NCI-H748 treated with DMSO at 0.1 percent for 48 hours (cell line): Measurements from ENCODE around the gene HSPA1A.
"Not testable (repeated sequence)": the region's sequence is repeated elsewhere in the genome, so short reads cannot be mapped to it uniquely, and the experiment has no call there.

Source experiments
- DNase-seq: peaks from one replicate; lab custom pipeline; 2025; lab: John Stamatoyannopoulos, UW

HSPA1A gene

DNA sequence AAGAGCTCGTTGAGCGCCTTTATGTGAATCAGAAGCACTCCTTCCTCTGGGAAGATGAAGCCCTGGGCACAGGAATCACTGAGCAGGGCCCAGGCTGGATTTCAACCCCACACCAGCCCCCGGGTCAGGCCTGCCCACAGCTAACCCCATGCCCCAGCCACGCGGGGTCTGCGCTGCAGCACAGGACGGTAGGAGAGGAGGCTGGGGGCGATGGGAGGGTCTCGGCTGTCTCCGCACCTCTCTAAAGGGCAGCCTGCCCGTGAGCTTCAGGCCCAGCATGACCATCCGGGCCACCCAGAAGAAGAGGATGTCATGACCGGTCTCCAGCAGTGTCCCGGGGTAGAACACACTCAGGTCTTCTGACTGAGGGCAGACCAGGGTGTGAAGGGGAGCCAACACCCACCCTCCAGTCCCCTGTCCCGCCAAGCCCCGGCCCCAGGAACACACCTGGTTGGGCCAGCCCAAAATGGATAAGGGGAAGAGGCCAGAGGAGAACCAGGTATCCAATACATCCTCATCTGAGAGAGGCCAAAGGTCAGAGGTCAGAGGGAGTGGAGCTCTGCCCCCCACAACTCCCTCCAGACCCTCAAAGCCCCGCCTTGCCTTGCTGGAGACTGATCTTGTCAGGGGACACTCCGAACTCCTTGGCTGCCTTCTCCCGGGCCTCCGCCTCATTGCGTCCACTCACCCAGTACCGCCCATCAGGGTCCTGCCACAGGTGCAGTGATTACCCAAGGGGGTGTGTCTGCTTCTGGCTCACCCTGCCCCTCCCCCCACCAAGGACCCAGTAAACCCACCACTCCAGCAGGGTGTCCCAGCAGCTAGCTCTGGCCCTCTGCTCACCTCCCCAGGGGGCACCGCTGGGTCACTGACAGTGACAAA, 33.9 kb upstream of the HSPA1A start:
- DNase-seq: no peak

DNA sequence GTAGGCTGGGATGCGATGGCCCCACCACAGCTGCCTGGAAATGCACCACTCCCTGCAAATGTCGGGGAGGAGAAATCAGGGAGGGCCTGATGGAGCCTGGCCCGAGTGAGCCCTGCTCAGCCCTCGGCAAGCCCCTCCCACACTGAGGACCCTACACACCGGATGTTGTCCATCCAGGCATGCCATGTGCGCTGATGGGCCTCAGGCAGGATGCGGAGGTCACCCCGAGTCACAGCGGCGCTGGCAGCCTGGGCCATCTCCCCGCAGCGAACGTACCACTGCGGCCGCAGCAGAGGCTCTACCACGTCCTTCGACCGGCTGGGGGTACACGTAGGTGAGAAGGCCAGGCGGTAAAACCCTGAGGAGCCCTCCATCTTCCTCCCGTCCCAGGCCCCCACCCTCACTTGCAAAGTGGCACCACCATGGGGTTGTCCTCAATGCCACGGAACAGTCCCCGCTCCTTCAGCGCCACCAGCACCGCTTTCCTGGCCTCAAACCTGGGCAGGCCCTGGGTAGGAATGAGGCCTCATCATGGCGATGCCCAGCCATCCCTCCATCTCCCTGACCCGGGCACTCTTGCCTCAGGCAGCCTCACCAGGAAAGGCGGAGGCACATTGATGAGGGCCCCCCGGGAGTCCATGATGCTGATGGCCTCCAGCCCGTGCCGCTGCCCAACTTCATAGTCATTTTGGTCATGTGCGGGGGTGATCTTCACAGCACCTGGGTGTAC, 33.1 kb upstream of the HSPA1A start:
- DNase-seq: no peak

DNA sequence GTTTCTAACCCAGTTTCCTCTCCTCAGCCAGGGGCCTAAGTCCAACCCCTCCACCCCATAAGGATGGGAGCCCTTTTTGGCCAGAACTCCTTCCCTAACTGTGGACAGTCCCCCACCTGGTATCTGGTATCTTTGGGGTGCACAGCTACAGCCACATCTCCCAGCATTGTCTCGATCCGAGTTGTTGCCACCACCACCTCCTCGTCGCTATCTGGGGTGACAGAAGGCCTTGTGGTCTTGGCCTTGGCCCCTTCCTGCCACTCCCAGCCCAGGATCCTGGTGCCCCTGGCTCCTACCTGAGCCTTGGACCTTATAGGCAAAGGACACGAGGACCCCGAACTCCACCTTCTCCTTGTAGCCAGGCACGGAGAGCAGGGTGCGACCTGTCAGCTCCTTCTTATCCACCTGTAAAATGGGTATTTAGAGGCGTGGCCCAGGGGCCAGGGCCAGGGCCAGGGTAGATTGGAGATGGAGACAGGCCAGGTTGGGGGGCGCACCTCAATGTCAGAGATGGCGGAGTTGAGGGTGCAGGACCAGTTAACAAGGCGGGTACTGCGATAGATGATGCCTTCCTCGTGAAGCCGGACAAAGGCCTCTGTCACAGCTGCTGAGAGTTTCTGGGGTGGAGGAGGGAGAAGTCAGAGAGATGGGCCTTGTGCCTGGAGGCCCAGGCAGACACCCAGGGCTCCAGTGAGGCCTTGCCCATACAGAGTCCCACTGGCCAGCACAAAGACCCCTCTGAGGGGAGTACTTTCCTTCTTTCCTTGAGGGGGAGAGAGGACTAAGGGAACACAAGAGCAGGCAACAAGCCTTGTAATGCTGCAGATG, 31.0 kb upstream of the HSPA1A start:
- no peak for DNase-seq

DNA sequence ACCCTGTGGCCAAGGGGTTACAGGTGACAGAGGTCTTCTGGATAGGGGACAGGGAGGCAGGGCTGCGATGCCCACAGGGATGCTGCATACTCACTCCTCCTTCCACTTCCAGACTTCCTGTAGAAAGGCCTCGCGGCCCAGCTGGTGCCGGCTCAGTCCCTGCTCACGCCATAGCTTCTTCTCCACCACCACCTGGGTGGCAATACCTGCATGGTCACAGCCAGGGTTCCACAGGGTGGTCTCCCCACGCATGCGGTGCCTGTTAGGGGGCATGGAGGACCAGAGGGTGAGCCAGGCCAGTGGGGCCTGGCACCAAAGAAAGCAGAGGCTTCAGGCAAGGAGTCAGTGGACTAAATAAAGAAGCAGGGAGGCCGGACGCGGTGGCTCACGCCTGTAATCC, 29.9 kb upstream of the HSPA1A start:
- DNase-seq: no peak

DNA sequence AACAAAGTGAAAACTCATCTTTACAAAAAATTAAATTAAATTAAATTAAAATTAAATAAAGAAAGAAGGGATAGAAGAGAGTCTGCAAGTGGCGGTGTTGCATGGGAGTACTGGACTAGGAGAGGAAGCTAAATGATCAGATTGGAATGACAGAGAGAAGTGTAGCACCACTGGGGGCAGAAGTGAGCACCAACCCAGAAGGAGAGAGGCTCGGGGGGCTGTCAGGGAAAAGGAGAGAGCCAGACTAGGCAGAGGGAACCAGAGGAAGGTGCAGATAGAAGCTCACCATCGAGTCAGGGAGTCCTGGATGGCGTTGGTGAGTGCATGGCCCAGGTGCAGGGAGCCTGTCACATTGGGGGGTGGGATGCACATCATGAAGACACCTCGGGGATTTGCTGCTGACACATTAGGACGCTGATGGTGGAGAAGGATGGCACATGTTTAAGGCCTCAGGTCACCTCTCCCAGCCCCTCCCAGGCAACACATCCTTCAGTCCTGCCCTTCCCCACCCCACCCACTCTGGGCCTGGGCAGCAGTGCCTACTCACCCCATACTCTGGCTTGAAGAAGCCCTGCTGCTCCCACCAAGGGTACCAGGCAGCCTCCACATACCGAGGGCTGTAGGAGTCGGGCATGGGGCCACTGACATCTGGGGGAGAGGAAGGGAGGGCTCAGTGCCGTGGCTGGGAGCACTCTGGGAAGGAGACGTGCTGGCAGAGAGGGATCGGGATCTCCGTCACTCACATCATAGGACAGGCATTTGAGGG, 23.8 kb upstream of the HSPA1A start:
- DNase-seq: peak; percentile 12

DNA sequence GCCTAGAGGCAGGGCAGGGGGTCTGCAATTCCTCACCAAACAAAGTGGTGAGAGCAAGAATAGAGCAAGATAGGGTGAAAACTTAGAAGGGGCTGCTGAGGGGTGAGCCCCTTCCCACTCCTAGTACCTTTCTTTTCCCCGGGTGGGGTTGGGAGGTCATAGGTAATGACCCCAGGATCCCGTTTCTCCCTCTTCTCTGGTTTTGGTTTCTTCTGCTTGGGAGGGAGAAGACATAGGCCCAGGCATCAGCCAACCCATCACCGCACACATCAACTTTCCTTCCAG, 23.3 kb upstream of the HSPA1A start:
- no peak for DNase-seq

DNA sequence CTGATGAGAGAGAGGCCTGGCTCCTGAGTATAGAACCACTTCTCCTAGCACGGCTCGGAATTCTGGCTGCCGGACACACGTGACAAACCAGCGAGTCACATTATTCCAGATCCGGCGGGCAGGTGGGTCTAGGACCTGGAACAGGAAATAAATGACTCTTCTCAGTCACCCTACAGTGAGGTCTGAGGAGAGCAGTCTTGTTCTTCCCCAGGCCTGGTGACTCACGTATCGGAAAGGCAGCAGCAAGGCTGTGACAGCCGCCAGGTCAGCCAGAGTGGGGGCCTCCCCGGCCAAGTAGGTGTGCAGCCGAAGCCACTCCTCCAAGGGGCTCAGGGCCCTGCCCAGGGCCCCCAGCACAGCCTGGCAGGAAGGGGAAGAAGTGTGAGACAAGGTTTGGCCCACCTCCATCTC, 22.6 kb upstream of the HSPA1A start:
- no peak for DNase-seq

DNA sequence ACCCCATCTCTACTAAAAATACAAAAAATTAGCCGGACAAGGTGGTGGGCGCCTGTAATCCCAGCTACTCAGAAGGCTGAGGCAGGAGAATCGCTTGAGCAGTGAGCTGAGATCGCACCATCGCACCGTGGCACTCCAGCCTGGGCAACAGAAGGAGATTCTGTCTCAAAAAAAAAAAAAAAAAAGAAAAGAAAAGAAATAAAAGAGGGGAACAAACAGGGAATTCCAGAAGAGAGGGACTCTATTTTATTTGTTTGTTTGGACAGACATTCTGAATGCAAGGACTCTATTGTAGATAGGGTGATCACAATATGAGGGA, 21.5 kb upstream of the HSPA1A start:
- not testable (repeated sequence) for DNase-seq

DNA sequence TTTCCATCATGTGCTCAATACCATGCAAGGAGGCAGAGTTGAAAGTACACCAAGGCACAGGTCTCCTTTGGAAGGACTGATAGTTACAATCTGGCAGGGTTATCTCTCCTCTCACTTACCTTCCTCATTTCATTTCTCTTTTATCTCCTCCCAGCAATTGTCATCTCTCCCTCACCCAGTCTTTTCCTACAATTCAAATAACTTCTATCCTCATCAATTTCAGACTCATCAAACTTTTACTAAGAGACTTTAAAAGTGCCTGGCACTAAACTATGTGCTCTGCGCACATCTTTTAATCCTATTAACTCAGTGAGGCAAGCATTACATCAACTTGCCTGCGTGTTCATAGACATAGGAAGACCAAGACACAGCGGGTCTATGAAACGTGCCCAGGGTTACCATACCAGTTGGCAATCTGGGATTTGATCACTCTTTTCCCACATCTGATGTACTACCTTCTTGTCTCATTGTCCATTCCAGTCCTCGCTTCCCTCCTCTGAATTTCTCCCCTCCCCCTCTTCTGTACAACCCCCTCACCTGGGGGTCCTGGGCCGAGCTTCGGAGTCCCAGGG, 21.0 kb upstream of the HSPA1A start:
- DNase-seq: no peak

DNA sequence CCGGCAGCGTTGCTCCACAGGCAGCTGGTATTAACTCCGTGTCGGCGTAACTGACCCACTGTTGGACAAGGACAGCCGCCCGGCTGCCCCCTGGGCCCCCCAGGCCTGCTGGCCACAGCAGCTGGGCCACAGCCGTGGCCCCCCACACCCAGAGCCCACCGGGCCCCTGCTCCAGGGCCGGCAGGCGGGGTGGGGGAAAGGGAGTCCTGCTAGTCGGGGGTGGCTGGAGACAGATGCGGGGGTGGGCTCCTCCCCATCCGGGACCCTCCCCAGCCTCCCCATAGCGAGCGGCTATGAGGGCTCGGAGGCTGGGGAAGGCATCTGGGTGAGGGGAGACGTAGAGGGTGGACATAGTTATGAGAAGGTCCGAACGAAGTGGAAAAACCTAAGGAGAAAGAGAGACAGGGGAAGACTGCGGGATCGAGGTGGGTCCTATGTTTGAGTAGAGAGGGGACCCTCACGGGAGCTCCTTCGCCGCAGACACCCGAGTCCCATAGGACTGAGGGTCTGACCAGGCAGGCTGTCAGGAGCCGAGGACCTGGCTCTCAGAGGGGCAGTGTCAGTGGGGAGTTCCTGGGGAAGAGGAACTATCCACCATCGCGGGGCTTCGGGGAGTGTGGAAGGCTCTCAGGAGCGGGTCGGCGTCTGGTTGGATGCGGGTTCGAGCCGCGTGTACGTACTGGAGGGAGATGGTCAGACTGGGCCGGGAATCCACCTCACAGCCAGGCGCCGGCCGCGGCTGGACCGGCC, 20.3 kb upstream of the HSPA1A start:
- no peak for DNase-seq

DNA sequence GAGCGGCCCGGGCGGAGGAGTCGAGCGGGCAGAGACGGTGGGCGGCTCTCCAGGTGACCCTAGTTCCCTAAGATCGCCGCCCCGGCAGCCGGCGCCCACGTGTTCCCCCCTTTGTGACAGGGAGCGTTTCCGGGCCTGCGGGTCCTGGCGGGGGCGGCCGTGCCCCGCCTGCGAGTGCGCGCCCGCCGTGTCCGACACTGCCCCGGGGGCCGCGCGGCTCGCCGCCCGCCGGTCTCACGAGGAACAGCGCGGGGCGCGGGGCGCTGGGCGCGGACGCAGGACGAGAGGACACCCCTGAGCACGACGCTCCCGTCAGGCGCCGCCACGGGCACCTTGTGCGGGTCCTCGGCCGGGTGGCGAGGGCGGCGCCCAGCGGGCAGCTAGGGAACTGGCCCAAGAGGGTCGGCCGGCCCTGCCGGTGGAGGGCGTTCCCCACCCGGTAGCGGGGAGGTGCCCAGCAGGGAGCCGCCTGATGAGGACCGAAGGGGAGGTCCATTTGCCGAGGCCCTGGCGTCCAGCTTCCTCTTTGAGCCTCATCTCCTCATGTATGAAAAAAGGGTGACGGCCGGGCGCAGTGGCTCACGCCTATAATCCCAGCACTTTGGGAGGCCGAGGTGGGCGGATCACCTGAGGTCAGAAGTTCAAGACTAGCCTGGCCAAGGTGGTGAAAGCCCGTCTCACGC, 19.6 kb upstream of the HSPA1A start, which contains the start of gene VARS1:
Gene VARS1, minus strand, starts transcription at position 137 of the 683 bp plus-strand sequence. CDS start 535 bp downstream, outside the sequence.
- DNase-seq: peak; percentile 85

DNA sequence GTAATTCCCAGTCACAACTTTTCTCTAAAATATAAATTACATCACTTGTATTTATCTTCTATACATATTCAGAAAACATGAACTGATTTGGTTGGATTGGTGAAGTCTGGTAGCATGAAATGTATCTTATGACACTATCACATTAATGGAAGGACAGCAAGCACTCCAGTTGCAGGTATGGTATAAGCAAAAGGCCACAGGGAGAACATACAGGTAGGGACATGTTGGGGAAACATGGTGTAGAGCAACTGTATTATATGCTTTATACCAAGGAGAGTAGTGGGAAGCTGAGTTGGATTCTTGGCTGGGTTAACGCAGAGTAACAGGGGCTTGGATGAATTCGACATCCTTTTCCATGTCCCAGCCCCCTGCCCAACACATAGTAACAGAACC, 18.4 kb upstream of the HSPA1A start:
- no peak for DNase-seq

DNA sequence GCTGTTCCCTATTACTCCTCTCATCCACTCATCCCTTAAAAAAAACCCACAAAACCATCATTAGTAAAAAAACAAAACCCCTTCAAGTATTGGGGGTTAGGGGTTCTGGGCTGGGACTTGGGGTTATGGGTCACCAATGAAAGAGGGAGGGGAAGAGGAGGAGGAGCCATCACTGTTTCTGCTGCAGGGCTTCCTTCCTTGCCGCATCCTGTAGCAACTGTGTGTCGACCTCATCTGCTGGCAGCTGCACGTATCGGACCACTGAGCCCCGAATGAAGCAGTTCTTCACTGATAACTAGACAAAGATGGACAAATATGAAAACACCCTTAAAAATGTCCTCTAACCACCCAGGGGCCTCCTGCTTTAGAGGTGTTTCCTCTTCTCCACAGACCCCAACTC, 17.8 kb upstream of the HSPA1A start:
- DNase-seq: no peak

DNA sequence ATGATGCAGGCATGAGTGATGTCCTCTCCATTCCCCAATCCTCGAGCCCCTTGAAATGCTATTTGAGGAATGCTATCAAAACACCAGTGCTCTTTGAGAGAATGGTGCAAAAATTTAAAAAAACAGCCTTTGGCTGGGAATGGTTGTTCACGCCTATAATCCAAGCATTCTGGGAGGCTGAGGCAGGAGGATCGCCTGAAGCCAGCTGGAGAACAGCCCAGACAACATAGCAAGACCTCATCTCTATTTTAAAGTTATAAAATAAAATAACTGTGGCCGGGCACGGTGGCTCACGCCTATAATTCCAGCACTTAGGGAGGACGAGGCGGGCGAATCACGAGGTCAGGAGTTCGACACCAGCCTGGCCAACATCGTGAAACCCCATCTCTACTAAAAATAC, 15.6 kb upstream of the HSPA1A start:
- no peak for DNase-seq

DNA sequence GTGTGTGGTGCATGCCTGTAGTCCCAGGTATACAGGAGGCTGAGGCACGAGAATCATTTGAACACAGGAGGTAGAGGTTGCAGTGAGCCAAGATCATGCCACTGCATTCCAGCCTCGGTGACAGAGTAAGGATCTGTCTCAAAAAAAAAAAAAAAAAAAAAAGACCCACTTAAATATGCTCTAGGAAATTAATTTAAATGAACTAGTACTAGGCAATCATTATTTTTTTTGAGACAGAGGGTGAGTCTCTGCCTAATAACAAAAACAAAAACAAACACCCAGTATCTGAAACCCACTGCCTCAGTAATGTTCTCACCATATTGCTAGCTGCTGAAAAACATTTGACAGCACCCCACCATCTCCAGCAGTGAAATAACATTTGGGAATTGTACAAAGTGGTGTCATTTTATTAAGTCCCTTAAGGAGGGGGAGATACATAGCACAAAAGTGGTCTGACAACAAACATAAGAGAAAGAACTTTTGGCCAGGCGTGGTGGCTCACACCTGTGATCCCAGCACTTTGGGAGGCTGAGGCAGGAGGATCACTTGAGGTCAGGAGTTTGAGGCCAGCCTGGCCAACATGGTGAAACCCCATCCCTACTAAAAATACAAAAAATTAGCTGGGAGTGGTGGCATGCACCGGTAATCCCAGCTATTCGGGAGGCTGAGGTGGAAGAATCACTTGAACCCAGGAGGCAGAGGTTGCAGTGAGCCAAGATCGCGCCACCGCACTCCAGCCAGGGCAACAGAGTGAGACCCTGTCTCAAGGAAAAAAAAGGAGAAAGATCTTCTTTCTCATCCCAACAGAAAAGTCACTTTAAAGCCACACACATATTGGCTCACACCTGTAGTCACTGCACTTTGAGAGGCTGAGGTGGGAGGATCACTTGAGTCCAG, 14.1 kb upstream of the HSPA1A start:
- DNase-seq: not testable (repeated sequence)

DNA sequence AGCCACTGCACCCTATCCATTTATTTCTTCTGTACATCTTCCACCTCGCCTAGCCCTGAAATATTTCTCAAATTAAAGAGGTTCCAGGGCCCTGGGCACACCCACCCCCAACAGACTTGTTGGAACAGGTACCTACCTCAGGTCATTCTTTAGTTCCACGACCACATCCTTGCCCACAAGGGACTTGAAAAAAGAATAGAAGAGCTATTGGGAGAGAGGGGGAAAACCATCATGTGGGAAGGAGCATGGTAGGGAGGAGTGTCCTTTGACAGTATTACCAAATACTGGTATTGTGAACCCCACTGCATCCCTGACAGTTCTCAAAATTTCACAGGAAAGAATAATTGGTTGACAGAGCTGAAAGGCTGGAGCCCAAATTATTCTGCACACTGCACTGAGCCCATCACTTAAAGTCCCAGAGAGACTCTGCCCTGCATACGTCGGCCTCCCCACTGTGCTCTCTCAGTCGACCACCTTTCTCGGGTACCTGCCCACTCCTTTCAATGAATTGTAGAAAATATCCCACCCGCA, 9.3 kb upstream of the HSPA1A start:
- no peak for DNase-seq

DNA sequence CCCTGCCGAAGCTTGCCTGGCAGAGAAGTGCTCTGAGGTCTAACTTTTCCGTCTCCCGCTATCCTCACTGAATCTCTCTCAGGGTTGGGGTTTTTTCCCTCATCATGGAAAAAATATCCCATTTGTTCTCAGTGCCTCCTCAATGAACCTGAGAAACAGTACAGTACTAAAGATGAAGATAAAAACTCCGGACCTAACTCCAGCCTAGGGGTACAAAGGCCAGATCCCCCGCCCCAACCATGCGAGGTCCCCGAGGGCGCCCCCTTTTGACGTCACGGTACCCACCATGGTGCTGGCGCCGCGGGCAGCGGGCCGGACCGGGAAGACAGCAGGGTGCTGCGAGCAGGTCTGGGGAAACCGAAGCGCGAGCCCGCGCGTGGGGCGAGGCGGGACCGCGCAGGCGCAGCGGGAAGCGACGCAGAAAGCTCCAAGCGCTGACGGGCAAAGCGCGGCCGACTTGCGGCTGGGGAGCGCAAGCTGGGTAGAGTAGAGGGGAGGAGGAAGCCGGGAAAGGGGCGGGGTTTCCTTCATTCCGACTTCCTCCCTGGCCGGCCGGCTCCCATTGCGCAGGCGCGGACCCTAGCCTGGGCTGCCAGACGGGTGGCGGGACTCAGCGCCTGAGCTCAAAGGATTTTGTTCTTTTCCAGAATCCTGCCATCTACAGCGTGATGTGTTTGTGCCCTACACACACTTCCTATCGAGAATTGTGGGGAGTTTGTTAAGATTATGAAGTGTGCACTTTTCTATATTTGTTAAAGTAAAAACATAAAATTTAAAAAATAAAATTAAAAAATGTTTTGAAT, 8.7 kb upstream of the HSPA1A start, which contains the start of gene LSM2:
Gene LSM2, minus strand, starts transcription at position 497 of the 803 bp plus-strand sequence. Its CDS starts 209 bp downstream, at position 288.
- peak; percentile 96 for DNase-seq

DNA sequence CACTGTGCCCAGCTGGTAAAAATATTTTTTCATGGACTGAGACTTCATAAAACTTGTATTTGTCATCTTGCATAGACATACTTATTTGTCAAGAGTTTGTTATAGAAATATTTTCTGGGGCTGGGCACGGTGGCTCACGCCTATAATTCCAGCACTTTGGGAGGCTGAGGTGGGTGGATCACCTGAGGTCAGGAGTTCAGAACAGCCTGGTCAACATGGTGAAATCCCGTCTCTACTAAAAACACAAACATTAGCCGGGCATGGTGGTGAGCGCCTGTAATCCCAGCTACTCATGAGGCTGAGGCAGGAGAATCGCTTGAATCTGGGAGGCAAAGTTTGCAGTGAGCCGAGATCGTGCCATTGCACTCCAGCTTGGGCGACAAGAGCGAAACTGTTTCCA, 6.7 kb upstream of the HSPA1A start:
- DNase-seq: not testable (repeated sequence)
